HepG2 (cell line): ENCODE data around the gene PPIP5K1. TPM values are rescaled to one million over a fixed set of nuclear protein-coding genes. Genes with fewer than 3 reads are reported as not detected.

ENCODE experiments used
- AHR ChIP-seq: IDR thresholded peaks from 2 replicates; pipeline ENCODE4 v1.6.1; 2018; ENCODE audit warnings: missing genetic modification reagents, missing compliant biosample characterization
- EEA1 ChIP-seq: sonication (generic); formaldehyde crosslinking; IDR thresholded peaks from 2 replicates; pipeline ENCODE4 v1.5.1; 2020; ENCODE audit warnings: mild to moderate bottlenecking, missing genetic modification reagents, borderline replicate concordance
- FOXM1 ChIP-seq: sonication (generic); formaldehyde crosslinking; IDR thresholded peaks from 2 replicates; pipeline ENCODE4 v1.5.0; 2020; ENCODE audit warnings: missing genetic modification reagents
- HNF1B ChIP-seq: sonication (generic); formaldehyde crosslinking; IDR thresholded peaks from 2 replicates; pipeline ENCODE4 v1.5.1; 2020; ENCODE audit warnings: mild to moderate bottlenecking, moderate library complexity, missing genetic modification reagents
- JARID2 ChIP-seq: sonication (generic); formaldehyde crosslinking; IDR thresholded peaks from 2 replicates; pipeline ENCODE4 v1.8.1; 2023; ENCODE audit warnings: missing genetic modification reagents, inconsistent platforms; ENCODE audit not compliant: insufficient replicate concordance
- MXD4 ChIP-seq: IDR thresholded peaks from 2 replicates; pipeline ENCODE4 v1.6.1; 2016; ENCODE audit warnings: mild to moderate bottlenecking, missing biosample characterization, missing genetic modification reagents
- REL ChIP-seq: sonication (generic); formaldehyde crosslinking; conservative IDR thresholded peaks from 2 replicates; pipeline ENCODE4 v1.8.0; 2022; ENCODE audit warnings: mild to moderate bottlenecking, missing genetic modification reagents, moderate library complexity
- RXRA ChIP-seq: sonication (generic); formaldehyde crosslinking; IDR thresholded peaks from 2 replicates; pipeline ENCODE4 v1.5.1; 2020; ENCODE audit warnings: missing genetic modification reagents
- SAP130 ChIP-seq: IDR thresholded peaks from 2 replicates; pipeline ENCODE4 v1.6.1; 2016; ENCODE audit warnings: low read depth
- ZBTB25 ChIP-seq: IDR thresholded peaks from 2 replicates; pipeline ENCODE4 v1.6.1; 2018; ENCODE audit warnings: missing genetic modification reagents
- ZMAT3 ChIP-seq: sonication (generic); formaldehyde crosslinking; conservative IDR thresholded peaks from 2 replicates; pipeline ENCODE4 v1.7.0; 2021; ENCODE audit warnings: missing genetic modification reagents
- ZNF780A ChIP-seq: sonication (generic); formaldehyde crosslinking; IDR thresholded peaks from 2 replicates; pipeline ENCODE4 v1.8.0; 2022; ENCODE audit warnings: mild to moderate bottlenecking, missing genetic modification reagents, moderate library complexity
- ZNF841 ChIP-seq: sonication (generic); formaldehyde crosslinking; IDR thresholded peaks from 2 replicates; pipeline ENCODE4 v1.8.1; 2023; ENCODE audit warnings: missing genetic modification reagents, borderline replicate concordance
- polyA plus RNA-seq, 8 experiments: library from polyadenylated mRNA; depleted of rRNA in 3 of 8; stranded (reverse) in 7 of 8; unstranded in 1 of 8; fragments of >200 nt; fragmentation: Illumina TruSeq in 4 of 8; extraction: Trizol in 4 of 8; gene quantifications; 2 replicates each; pipeline versions ENCODE4 v1.2.1 to v1.2.3, GENCODE V29; 2011 to 2016; ENCODE audit warnings: low read depth in 4 of 8, missing spikeins in 1 of 8, mixed read lengths in 1 of 8; ENCODE audit not compliant: insufficient read depth in 1 of 8
- total RNA-seq, 5 experiments: library from RNA; depleted of rRNA; stranded (reverse); fragments of >200 nt; fragmentation: Illumina TruSeq; extraction: Trizol; gene quantifications; 2 replicates each; pipeline ENCODE4 v1.2.3, GENCODE V29; 2016; ENCODE audit warnings: low read depth in 1 of 5
- TF ChIP-seq, protein P1 (sequence below): sonication (generic); formaldehyde crosslinking; IDR thresholded peaks from 2 replicates; pipeline ENCODE4 v1.4.0; 2020; ENCODE audit warnings: missing genetic modification reagents, borderline replicate concordance
- TF ChIP-seq, protein P2 (sequence below): sonication (generic); formaldehyde crosslinking; IDR thresholded peaks from 2 replicates; pipeline ENCODE4 v1.4.0; 2020; ENCODE audit warnings: missing genetic modification reagents

Gene PPIP5K1
- total and polyA plus RNA-seq, 2 of the 13 experiments (the other 11 are each of a cell fraction or from before 2014, with no cell fraction given), result 9.9 to 10.9 TPM

DNA sequence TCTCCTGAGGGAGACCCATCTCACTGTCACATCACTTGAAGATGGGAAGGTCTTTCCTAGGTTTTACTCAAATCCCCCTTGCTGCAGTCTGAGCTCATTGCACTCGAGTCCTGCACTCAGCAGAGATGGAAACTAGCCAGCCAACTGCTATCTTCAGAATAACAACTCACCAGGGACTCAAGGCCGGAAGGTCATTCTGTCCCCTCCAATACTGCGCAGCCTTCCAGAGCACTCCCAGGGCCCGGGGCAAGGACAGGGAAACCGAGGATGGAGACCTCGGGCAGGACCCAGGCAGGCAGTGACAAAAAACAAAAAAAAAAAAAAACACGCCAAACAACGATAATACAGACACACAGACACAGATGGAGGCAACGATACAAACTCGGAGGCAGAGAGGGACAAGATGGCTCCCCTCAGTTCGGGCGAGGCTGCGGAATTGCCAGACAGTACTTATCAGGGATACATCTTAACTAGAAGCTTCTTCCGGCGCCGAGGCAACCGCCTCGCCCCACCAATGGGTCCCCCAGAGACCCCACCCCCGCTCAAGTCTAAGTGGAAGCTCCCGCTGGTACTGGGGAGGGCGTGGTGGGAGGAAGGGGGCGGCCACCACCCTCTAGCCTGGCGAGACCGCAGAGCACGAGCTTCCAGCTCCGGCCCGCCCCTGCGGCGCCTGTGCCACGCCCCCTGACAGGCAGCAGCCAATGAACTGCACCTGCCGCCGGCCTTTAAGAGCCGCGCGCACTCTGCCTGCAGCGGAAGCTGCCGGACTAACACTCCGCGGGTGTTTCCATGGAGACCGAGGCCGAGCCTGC lies 79.6 kb downstream of the PPIP5K1 start (continued):
- TF ChIP-seq, protein P1, sequence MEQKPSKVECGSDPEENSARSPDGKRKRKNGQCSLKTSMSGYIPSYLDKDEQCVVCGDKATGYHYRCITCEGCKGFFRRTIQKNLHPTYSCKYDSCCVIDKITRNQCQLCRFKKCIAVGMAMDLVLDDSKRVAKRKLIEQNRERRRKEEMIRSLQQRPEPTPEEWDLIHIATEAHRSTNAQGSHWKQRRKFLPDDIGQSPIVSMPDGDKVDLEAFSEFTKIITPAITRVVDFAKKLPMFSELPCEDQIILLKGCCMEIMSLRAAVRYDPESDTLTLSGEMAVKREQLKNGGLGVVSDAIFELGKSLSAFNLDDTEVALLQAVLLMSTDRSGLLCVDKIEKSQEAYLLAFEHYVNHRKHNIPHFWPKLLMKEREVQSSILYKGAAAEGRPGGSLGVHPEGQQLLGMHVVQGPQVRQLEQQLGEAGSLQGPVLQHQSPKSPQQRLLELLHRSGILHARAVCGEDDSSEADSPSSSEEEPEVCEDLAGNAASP (CRISPR knock-in tag), result peak; percentile 24; the same call in 1 of the 2 replicates
- peak; percentile 96 for TF ChIP-seq SAP130 (CRISPR knock-in tag)
- no peak for TF ChIP-seq REL
- no peak for TF ChIP-seq ZNF841 (CRISPR knock-in tag)
- TF ChIP-seq ZBTB25 (CRISPR knock-in tag), result no peak
- TF ChIP-seq ZNF780A, result no peak
- TF ChIP-seq MXD4, result peak; percentile 84
- no peak for TF ChIP-seq EEA1
- TF ChIP-seq HNF1B (CRISPR knock-in tag), result no peak
- peak; percentile 38; the same call in 1 of the 2 replicates for TF ChIP-seq RXRA (CRISPR knock-in tag)
- TF ChIP-seq, protein P2, sequence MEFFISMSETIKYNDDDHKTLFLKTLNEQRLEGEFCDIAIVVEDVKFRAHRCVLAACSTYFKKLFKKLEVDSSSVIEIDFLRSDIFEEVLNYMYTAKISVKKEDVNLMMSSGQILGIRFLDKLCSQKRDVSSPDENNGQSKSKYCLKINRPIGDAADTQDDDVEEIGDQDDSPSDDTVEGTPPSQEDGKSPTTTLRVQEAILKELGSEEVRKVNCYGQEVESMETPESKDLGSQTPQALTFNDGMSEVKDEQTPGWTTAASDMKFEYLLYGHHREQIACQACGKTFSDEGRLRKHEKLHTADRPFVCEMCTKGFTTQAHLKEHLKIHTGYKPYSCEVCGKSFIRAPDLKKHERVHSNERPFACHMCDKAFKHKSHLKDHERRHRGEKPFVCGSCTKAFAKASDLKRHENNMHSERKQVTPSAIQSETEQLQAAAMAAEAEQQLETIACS, result no peak
- no peak for TF ChIP-seq FOXM1
- no peak for TF ChIP-seq ZMAT3 (CRISPR knock-in tag)
- no peak for TF ChIP-seq AHR (CRISPR knock-in tag)
- no peak for TF ChIP-seq JARID2
- TF ChIP-seq, all 625 proteins: peak for 106
